ENCODE measurements around the gene DVL2.

Gene DVL2

DNA sequence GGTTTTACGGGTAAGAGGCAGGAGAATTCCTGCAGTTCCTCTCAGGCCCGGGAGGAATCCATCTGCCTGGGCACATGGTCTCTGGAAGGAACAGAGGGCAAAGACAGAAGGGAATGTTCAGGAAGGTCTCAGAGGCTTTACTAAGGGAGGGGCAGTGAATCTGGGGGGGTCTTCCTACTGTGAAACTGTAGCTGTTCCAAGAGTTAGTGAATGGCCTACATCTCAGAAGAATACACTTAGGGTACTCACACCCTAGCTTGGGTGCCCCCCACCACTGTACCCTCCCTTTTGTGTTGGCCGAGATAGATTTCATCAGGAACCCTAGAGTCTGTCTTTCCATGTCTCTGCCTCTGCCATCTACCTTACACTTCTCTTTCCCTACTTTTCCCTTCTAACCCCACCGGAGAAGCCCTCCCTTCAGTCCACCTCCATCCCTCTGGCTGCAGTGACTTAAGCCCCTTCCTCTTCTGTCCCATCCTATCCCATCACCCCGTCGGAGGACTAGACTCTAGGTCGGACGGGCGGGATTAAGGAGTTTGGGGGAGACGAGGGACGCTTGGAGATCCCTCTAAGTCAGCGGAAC is 15.0 kb downstream of the DVL2 start:
- DNase-seq (ENCODE audit: low spot score), result no peak

DNA sequence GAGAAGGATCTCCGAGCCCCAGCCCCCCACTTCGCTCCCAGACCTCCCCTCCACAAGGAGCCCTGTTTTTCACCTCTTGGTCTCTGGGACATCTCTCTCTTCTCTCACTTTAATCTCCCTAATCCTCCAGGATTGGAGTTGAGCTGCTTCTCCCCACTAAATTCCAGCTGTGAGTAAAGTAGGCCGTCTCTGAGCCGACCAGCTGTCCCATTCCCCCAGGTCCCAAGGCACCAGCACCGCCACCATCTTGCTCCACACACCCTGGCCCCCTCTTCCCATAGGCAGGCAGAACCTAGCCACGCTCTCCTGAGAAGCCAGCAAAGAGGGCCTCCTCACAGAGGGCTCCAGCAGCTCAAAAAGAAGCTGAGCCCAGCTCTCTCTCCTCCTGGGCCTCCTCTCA is 15.6 kb downstream of the DVL2 start:
- no peak for DNase-seq (ENCODE audit: low spot score)

DNA sequence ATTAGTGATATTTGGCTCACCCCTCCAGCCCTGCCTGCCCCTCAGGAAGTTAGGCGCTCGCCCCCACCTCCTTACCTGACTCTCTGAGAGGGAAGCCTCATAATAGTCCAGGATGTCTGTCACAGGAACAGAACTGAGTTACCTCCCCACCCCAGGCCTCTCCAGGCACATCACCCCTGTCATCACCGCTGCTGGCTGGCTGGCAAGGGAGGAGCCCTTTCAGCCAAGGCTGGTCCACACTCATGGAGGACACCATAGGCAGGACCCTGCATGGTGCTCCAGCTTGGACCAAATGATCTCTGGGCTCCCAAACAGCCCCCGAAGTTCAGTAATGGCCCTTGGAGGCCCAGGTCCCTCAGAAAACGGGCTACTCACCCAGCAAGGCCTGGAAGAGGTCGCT is 16.2 kb downstream of the DVL2 start:
- DNase-seq (ENCODE audit: low spot score), result no peak

DNA sequence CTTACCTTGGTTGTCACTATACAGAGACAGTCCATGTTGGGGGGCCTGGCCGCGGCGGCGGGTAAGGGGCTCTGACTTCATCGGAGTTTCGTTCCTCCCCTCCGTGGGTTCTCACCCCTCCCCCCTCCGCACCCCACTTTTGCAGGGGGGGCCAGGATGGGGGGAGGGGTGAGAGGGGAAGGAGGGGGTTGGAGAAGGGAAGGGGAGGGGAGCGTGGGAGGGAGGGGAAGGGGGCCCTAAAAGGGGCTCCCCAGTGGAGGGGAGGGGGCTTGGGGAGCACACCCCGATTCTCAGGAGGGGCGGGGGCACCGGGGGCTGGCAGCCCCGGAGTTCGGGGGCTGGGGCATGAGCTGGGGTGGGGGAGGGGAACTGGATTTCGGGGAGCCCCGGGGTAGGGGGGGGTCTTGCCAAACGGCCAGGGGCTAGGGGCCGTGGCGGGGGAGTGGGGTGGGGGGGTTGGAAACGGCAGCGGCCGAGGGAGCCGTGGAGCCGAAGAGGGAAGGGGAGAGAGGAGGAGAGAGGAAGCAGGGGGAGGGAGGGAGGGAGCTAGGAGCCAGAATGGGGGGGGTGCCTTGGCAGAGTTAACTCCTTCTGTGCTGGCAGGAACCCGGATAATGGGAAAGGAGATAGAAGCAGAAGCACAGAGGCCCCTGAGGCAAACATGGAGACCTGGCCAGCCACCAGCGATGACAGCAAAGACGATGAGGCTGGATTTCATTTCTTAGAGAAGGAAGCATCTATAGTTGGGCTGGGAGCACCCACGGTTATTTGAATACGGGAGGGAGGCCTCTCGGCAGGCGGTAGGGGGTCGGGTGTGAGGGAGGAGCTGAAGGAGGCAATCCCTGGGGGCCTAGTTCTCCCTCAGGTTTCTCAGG is 17.0 kb downstream of the DVL2 start:
- peak; percentile 74 for DNase-seq (ENCODE audit: low spot score)

DNA sequence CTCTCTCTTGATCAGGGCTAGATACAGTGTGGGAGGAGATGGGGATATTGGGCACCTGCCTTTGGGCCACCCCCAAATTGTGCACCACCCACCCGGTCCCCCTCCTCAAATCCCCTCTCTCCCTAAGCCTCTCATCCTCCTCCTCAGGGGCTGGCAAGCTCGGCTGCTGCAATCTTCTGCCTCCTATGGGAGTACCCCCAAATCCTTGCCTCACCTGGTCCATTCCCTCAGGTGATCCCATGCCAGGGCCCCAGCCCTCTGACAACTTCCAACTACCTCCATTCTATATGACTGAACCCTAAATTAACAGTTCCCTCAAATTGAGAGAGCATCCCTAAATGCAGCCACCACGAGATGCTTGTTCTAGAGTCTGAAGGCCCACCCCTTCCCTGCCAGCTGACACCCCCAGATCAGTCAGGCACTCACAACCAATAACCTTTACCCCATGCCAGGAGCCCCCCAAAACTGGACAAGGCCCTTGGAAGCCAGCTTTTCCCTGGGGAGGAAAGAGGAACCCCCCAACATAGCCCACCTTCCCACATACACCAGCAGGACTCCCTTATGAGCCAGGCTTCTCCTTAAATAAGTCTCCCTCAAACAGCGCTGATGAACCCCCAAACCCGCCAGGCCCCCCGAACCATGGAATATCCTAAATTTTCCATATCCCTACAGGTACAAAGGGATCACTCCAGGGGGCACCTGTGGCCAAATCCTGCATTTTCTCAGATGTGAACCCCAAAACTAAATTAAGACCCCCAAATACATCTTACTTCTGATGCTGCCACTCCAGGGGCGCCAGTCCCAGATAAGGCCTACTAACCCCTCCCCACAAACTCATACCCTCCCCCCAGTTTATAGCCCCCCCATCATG is 17.8 kb downstream of the DVL2 start:
- DNase-seq (ENCODE audit: low spot score), result no peak

DNA sequence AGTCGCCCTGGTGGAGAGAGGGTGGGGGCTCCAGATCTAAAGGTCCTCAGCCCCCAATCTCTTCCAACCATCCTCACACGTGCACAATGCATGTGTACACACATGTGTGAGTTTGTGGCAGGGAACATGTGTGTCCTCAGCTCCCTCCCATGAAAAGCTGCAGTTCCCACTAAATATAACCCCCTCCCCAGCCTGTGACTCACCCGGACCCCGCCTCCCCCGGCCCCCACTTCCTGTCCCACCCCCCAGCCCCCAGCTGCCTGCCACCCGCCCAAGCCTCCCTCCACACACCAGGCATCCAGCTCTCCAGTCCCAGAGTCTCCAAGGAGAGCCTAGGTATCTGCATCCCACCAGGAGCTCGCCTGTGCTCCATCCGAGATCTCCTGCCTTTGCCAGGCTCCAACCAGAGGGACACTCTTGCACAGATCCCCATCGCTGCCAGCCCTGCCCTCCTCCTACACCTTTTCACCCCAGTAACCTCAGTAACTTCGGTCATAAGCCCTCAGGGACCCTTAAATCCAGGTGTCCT is 18.6 kb downstream of the DVL2 start:
- DNase-seq (ENCODE audit: low spot score), result no peak

DNA sequence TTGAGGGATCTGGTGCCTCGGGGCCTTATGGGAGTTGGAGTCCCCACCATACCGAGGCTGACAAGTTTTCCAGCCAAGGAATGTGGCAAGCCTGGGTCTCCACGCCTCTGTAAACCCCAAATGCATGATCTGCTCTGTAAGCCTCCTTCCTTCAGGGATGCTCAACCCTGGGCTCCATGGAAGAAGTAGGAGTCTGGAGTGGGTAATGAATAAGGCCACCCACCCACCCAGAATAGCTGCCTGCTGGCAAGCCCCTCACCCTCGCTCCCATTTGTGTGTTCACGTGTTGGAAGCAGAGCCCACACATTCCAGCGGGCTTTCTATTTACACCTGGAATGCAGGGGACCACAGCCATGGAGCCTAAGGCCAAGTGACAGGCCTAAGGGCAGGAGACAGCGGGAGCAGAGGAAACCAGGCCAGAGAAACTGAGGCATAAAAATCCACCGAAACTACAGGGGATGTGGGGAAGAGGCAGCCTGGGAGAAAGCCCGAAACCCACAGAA is 19.1 kb downstream of the DVL2 start:
- no peak for DNase-seq (ENCODE audit: low spot score)

DNA sequence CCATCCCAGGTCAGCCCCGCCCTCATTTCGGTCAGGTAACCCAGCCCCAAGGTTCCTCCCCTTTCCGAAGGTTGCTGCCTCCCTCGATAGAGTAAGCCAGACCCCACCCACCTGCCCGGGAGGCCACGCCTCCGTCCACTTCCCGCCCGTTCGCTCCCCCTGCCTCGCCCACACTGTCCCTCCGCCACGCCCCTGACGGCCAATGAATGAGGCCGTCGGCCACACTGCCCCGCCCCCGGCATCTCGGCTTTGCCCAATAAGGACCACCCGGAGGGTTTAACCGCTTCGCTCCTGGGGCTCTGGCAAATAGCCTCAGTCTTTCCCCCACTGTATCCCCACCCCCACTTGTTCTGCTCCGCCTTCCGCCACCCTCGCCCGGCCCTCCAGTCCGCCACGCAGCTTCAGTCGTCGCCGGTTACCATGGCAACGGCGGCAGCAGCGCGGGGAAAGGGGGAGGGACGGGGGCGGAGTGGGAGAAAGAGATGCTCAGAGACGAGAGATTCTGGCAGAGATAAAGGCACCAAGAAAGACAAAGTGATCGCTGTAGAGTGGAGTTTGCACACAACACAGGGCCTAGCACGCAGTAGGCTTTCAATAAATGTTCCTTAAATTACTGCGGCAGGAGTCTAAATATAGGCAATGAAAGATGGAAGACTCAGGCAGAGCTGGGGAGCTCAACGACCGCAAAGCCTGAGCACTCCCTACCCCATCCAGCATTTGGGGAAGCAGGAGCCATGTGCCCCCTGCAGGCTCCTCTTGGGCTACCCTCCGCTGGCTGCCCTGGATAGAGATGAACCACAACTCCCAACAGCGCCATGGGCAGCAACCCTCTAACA is 19.8 kb downstream of the DVL2 start:
- DNase-seq (ENCODE audit: low spot score), result peak; percentile 98

DNA sequence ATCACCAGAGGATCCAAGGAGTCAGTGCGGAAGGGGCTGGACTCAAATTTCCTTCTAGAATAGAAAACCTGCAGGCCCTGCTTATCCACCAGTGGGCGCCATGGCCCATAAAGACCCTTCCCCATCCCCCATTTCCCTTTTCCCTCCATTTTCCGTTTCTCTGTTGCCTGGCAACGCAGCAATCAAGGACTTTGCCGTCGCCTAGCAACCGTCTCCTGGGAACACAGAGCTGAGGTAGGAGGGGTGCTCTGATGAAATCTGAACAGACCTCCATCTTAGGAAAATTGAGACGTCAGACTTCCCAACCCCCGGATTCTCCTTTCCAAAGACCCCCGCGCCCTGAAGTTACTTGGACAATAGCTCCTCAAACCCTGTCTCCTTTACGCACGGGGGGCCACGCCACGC is 20.4 kb downstream of the DVL2 start:
- peak; percentile 89 for DNase-seq (ENCODE audit: low spot score)

DNA sequence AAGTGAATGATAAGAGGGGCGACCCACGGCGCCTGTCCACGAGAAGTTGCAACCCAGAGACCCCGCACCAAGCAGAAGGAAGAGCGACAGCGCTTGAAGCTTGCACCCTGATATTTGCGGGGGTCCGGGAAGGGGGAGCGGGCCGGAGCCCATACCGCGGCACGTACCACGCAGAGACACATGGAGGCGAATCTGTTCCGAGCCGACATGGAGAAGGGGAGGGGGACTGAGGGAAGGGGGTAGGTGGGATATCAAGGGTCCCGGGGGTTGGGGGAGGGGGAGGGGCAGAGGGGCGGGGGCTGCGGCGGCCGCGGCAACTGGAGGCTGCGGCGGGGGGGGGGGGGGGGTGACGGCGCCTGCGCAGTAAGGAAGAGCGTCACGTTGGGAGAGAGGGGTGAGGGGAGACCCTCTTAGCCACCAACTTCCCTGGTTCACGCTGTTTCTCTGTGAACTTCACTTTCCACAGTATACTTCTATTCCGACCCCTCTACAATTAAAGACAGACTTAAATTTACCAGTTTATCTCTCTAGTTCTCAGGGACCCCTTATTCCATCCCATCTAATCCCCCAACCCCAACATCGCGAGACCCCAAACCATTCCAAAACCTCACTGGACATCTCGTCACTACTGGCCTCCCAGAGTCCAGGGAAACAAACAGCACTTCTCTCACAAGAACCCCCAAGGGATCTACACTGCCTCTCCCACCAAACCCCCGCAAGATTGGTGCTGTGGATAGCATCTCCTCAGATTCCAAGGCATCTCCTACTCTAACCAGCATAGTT is 22.6 kb downstream of the DVL2 start:
- DNase-seq (ENCODE audit: low spot score), result no peak

DNA sequence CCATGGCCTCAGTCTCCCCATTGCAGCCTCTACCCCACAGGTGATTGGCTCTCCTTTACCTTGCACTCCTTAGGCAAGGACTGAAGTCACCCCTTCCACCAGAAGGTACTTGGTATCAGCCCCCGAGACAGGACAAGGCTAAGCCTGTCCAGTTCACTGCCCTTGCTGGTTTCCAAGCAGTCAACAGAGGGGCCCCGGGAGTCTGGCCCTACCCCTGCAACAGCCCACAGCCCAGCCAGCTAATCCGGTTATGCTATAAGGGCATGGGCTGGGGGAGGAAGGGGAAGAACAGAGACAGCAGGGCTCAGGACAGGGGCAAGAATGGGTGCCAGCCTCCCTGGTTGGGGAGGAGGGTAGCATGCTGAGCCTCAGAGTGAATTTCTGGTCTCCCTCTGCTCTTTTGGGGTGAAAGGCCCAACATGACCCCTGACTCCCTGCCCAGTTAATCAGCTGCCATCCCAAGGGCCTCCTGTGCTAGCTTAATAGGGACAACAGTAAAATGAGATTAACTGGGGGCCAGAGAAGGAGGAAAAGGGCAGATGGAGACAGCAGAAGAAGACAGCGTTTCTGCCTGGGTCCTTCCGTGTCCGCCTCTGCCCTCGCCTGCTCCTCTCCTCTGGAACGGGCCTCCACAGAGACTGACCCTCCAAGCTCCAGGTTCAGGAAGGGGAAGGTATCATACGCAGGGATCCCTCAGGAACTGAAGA is 25.4 kb downstream of the DVL2 start:
- DNase-seq (ENCODE audit: low spot score), result no peak

DNA sequence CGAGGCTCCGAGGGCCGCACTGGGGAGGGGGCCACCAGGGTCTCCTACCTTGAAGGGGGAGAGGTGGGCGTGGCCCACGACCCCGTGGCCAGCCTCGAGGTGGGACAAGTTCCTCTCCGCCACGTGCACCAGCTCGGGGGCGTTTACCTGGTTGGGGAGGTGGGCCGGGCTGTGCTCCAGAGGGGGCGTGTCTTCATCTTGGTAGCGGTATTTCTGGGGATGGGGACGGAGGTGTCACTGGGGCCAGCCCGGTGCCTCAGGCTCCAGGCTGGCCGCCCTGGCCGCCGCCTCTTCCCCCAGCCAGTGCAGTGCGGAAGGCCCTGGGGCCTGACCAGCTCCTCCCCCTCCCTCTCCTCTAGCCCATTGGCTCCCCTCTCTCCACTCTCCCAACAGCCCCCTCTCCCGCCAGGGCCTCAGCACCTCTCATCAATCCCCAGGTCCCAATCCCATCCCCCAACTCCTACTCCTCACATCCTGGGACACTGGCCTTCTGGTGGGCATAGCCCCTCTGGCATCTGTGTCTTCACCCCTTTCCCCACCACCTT is 26.2 kb downstream of the DVL2 start:
- DNase-seq (ENCODE audit: low spot score), result no peak

DNA sequence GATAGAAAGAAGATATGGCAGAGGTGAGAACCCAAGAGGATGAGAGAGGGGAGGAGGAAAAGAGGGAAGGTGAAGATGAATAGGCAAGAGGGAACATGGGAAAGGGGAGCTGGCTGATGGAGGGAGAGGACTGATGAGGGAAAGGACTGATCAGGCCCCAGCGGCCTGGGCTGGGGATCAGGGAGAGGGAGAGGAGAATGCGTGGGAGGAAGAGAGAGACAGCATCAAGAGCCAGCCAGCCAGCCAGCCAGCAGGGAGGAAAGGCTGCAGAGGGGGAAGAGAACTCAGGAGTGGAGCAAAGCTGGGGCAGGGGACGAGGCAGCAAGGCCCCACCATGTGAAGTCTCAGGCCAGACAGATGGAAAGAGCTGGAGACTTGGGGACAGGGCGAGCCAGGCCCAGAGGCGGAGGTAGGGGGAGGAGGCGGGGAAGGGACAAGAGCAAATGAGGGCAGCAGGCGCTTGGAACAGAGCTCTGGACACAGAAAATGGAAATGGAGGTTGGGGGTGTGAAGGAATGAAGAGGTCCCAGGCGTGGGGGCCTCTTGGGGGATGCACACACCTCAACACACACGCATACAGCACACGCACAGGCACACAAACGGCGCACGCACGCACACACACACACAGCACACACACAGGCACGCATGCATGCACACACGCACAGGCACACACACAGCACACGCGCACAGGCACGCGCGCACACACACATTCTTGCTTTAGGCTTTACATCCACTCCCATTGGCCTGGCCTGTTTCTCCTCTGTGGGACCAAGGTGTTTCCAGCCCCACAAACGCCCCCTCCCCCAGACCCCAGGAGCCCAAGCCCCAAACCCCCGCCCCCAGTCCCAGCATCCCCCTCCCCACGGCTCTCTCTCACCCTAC is 27.0 kb downstream of the DVL2 start:
- no peak for DNase-seq (ENCODE audit: low spot score)

DNA sequence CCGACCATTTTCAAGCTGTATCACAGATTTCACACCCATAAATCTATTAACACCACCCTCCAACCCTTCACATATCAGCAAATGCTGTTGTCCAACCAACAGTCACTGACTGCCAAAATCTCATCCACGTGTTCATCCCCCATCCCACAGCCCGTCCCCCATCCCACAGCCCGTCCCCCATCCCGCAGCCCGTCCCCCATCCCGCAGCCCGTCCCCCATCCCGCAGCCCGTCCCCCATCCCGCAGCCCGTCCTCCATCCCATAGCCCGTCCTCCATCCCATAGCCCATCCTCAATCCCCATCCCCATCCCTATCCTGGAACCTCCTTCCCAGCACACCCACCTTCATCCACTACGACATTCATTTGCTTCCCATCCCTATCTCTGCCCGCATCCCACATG is 28.8 kb downstream of the DVL2 start:
- no peak for DNase-seq (ENCODE audit: low spot score)

DNA sequence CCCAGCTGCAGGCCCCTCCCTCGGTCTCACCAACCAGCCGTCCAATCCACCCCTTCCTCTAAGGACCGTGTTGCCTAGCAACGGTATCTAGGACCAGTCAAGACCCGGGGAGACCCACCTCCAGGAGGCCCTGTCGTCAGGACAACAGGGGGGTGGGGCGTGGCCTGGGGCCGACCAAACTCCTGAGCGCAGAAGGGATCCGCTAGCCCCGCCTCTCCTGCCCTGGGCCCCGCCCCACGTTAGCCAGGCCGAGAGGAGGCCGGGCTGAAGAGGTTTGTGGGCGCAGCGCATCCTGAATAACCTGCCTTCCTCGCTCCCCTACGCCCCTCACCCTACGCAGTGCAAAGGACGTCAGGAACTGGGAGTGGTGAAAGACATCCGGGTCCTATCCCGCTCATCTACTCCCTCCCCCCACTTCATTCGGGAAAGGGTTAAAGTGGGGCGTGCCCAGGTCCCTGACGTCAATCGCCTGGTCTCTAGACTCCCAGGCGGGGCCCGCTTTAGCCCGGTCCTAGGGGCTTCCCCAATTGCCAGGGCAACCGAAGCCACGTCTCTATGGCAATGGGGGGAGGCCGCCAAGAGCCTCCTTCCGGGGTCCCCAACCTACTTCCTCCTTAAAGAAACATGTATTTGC is 29.4 kb downstream of the DVL2 start:
- peak; percentile 82 for DNase-seq (ENCODE audit: low spot score)

DNA sequence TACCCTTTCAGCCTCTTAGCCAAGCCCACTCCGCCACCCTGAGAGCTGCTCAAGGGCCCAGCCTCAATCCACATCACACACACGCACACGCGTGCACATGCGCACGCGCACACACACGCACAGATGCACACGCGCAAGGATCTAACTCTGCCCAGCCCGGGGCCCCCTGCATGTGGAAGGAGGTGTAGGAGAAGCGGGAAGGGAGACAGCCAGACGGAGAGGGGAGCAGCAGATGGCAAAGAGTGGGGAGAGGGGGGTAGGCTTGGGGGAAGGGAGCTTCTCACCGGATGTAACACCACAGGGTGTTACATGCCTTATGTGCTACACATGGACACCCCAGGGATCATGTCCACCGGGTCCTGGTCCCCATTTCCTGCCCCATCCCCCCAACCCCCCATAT is 30.0 kb downstream of the DVL2 start:
- peak; percentile 62 for DNase-seq (ENCODE audit: low spot score)

DNA sequence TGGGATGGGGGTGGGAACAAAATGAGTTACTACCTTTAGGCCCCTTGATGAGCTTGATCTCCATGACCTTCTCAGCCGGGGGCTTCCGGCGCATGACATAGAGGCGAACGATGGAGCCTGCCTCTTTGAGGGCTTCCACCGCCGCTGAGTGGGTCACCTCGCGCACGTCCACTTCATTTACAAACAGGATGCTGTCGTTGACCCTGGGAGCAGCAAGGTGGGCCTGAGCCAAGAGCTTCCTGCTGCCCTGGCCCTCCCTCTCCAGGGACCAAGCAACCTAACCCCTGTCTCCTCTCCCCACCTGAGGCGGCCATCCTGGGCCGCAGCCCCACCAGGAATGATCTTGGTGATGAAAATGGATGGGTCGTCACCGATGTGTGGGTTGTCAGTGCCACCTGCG is 30.9 kb downstream of the DVL2 start:
- no peak for DNase-seq (ENCODE audit: low spot score)
